Measurements from ENCODE around the gene HLTF.

The HLTF gene

DNA sequence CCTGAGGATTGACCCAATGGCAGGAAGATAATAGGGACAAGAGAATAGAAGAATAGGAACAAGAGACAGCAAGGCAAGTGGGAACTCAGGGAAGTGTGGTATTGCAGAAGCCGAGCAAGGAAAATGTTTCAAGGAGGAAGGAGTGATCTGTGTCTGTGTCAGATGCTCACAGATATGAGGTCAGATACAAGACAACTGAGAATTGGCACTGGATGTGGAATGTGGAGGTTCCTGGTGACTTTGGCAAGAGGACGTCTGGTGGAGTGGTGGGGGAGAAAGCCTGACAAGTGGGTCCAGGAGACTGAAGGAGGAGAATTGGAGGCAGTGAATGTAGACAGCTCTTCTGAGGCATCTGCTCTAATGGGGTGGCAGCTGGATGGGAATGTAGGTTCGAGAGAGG is 70.9 kb downstream of the HLTF start:
- Histone ChIP-seq H3K4me3 (ENCODE audit: low read depth, low read length) (no peak overlapping the region), H3K9me3 (no peaks in the 10 kb centered on the region; the same call in 1 of the 2 replicates), H3K36me3 (0 out of 2 replicates have a peak, but pooled peaks cover 2% of the 10 kb centered on the region), H3K27me3 (no peaks in the 10 kb centered on the region), H3K4me1 (no peaks in the 10 kb centered on the region)
- TF ChIP-seq, protein P1, sequence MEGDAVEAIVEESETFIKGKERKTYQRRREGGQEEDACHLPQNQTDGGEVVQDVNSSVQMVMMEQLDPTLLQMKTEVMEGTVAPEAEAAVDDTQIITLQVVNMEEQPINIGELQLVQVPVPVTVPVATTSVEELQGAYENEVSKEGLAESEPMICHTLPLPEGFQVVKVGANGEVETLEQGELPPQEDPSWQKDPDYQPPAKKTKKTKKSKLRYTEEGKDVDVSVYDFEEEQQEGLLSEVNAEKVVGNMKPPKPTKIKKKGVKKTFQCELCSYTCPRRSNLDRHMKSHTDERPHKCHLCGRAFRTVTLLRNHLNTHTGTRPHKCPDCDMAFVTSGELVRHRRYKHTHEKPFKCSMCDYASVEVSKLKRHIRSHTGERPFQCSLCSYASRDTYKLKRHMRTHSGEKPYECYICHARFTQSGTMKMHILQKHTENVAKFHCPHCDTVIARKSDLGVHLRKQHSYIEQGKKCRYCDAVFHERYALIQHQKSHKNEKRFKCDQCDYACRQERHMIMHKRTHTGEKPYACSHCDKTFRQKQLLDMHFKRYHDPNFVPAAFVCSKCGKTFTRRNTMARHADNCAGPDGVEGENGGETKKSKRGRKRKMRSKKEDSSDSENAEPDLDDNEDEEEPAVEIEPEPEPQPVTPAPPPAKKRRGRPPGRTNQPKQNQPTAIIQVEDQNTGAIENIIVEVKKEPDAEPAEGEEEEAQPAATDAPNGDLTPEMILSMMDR (IDR thresholded peaks at IDR 0.05; ENCODE audit: low read depth, low read length), result no peak
- DNase-seq, result no peak

DNA sequence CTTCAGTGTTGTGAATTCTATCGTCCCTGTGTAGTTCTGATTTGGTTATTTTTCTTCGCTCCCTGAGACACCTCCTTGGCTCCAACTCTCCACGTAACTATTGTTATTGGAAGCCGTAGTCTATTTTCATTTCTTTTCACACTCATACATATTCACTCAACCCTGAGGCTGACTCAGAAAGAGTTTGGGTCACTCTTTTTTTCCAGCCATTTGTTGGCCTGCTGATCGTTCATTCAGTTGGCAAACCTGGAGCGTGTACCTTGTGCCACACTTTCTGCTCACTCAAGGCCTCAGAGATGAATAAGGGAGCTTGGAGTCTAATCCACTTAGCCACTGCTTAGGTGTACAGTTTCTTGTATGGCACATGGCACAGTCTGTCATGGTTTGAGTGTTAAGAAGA is 72.6 kb downstream of the HLTF start:
- DNase-seq, result no peak
- TF ChIP-seq, protein P1 (IDR thresholded peaks at IDR 0.05; ENCODE audit: low read depth, low read length), result no peak
- Histone ChIP-seq H3K4me3 (ENCODE audit: low read depth, low read length) (no peak overlapping the region), H3K27me3 (no peaks in the 10 kb centered on the region), H3K36me3 (peaks cover 8% of the 10 kb centered on the region), H3K4me1 (no peaks in the 10 kb centered on the region), H3K9me3 (no peaks in the 10 kb centered on the region; the same call in 1 of the 2 replicates)

DNA sequence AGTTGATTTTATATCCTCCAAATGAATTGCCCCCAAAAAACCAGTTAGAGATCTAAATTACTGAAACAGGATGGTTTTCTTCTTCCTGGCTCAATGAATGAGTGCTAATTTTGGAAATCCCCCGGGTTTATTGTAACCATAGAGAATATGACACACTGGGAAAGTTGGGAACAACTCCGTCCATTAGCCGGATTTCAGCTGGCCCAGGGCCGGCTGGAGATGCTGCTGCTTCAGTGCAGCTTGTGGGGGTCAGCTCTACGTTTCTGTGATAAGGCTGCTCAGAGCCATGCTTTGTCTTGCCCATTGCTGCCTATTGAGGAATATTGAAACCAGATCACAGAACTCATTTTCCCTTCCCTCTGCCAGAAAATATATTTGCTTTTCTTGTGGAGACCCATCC is 74.7 kb downstream of the HLTF start:
- H3K4me1 ChIP-seq, result no peaks in the 10 kb centered on the region
- no peaks in the 10 kb centered on the region; the same call in 1 of the 2 replicates for H3K9me3 ChIP-seq
- H3K27me3 ChIP-seq, result no peaks in the 10 kb centered on the region
- no peak for DNase-seq
- H3K4me3 ChIP-seq (ENCODE audit: low read depth, low read length), result no peak overlapping the region
- TF ChIP-seq, protein P1 (IDR thresholded peaks at IDR 0.05; ENCODE audit: low read depth, low read length), result no peak
- peaks cover 6% of the 10 kb centered on the region for H3K36me3 ChIP-seq

DNA sequence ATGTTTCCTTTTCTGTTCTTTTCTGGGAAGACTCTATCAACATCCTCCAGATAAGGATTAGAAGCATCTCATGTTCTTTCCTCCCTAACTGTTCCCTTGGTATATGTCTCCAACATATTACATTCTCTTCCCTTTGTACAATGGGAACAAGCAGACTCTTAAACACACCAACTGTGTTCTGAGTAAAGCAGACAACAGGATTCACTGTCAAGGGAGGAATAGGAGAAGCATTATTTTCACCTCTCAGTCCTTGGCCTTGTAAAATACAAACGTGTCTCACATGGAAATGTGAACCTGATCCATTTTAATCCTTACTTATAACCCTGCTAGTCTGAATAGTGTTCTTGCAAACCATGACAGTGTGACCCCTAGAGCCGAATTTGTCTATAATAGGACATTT is 75.4 kb downstream of the HLTF start:
- TF ChIP-seq, protein P1 (IDR thresholded peaks at IDR 0.05; ENCODE audit: low read depth, low read length), result no peak
- no peaks in the 10 kb centered on the region for H3K4me1 ChIP-seq
- H3K27me3 ChIP-seq, result no peaks in the 10 kb centered on the region
- H3K4me3 ChIP-seq (ENCODE audit: low read depth, low read length), result no peak overlapping the region
- peaks cover 6% of the 10 kb centered on the region for H3K36me3 ChIP-seq
- no peaks in the 10 kb centered on the region for H3K9me3 ChIP-seq
- DNase-seq, result no peak

GRCh38 chr3:149010504-149010951 is 75.8 kb downstream of the HLTF start:
- DNase-seq, result no peak
- Histone ChIP-seq H3K4me1 (no peaks in the 10 kb centered on the region), H3K9me3 (no peaks in the 10 kb centered on the region)

DNA sequence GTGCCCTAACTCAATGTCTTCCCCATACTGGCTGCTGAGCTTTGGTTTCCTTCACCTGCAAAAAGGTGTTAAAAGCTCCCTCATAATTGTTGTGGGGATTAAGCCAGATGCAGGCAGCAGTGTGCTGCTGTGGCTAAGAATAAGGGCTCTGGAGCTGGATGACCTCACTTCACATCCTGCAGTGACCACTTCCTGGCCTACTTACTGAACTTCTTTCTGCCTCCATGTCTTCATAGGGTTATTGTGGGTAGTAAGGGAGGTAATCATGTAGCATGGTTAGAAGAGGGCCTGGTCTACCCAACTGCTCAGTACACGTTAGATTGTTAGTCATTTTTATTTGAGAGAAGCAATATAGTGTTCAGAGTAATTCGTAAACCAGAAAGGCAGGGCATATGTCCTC is 76.6 kb downstream of the HLTF start:
- Histone ChIP-seq H3K4me1 (peaks cover under 1% of the 10 kb centered on the region; the same call in 1 of the 2 replicates), H3K36me3 (peaks cover 6% of the 10 kb centered on the region), H3K4me3 (ENCODE audit: low read depth, low read length) (no peak overlapping the region), H3K27me3 (no peaks in the 10 kb centered on the region), H3K9me3 (no peaks in the 10 kb centered on the region)
- TF ChIP-seq, protein P1 (IDR thresholded peaks at IDR 0.05; ENCODE audit: low read depth, low read length), result no peak
- DNase-seq, result no peak

More at GRCh38 chr3:149010504-149010951, 75.8 kb downstream of the HLTF start:
- TF ChIP-seq, protein P1 (IDR thresholded peaks at IDR 0.05; ENCODE audit: low read depth, low read length), result no peak
- Histone ChIP-seq H3K27me3 (no peaks in the 10 kb centered on the region), H3K36me3 (peaks cover 6% of the 10 kb centered on the region), H3K4me3 (ENCODE audit: low read depth, low read length) (no peak overlapping the region)

Data from BE2C (cell line).